Smooth muscle cell (in vitro differentiated cells): Measurements from ENCODE around the gene TSPAN11. TPM values are rescaled to one million over a fixed set of nuclear protein-coding genes. Genes with fewer than 3 reads are reported as not detected.

Experiments
- DNase-seq: peaks from one replicate; lab custom pipeline; 2025; ENCODE audit not compliant: unreplicated experiment; lab: John Stamatoyannopoulos, UW
- H2AFZ ChIP-seq: fragments of 200-600 bp; sonication (generic); 2 replicates; pipeline ENCODE4 v1.6.0; 2016; ENCODE audit warnings: antibody characterized with exemption, low read depth, mild to moderate bottlenecking
- H3F3A ChIP-seq: fragments of 200-600 bp; sonication (generic); 2 replicates; pipeline ENCODE4 v1.6.0; 2017; ENCODE audit warnings: antibody characterized with exemption, low read depth
- H3K27ac ChIP-seq: fragments of 200-600 bp; sonication (generic); 2 replicates; pipeline ENCODE4 v1.5.1; 2016; ENCODE audit warnings: low read depth, mild to moderate bottlenecking
- H3K27me3 ChIP-seq: fragments of 200-600 bp; sonication (generic); 2 replicates; pipeline ENCODE4 v1.6.1; 2016; ENCODE audit warnings: low read depth, mild to moderate bottlenecking
- H3K36me3 ChIP-seq: fragments of 200-600 bp; sonication (generic); 2 replicates; pipeline ENCODE4 v1.5.1; 2016; ENCODE audit warnings: low read depth
- H3K4me1 ChIP-seq: fragments of 200-600 bp; sonication (generic); 2 replicates; pipeline ENCODE4 v1.5.1; 2016; ENCODE audit warnings: low read depth
- H3K4me2 ChIP-seq: fragments of 200-600 bp; sonication (generic); 2 replicates; pipeline ENCODE4 v1.6.0; 2016; ENCODE audit warnings: mild to moderate bottlenecking
- H3K4me3 ChIP-seq: fragments of 200-600 bp; sonication (generic); 2 replicates; pipeline ENCODE4 v1.5.1; 2016; ENCODE audit warnings: mild to moderate bottlenecking
- H3K79me2 ChIP-seq: fragments of 200-600 bp; sonication (generic); 2 replicates; pipeline ENCODE4 v1.6.0; 2016; ENCODE audit warnings: low read depth, mild to moderate bottlenecking
- H3K9ac ChIP-seq: fragments of 200-600 bp; sonication (generic); 2 replicates; pipeline ENCODE4 v1.6.0; 2016; ENCODE audit warnings: low read depth
- H3K9me3 ChIP-seq: fragments of 200-600 bp; sonication (generic); replicated peaks from 2 replicates; pipeline ENCODE4 v1.5.1; 2016; ENCODE audit warnings: low read depth
- H4K20me1 ChIP-seq: fragments of 200-600 bp; sonication (generic); 2 replicates; pipeline ENCODE4 v1.6.0; 2016; ENCODE audit warnings: low read depth
- CTCF ChIP-seq: fragments of 200-600 bp; sonication (generic); IDR thresholded peaks from 2 replicates; pipeline ENCODE4 v1.5.1; 2017; ENCODE audit warnings: borderline replicate concordance, mild to moderate bottlenecking, antibody characterized with exemption; ENCODE audit not compliant: insufficient read depth, poor library complexity, severe bottlenecking
- WGBS: methylation state at CpG from one replicate; pipeline ENCODE4 v1.1.7; 2016; ENCODE audit warnings: low lambda C conversion rate; 5-methylcytosine and 5-hydroxymethylcytosine counted together
- polyA plus RNA-seq: library from polyadenylated mRNA; unstranded; fragments of >200 nt; fragmentation: Nextera tagmentation; extraction: Ambion mirVana; gene quantifications from 2 replicates; pipeline ENCODE4 v1.2.1, GENCODE V29; 2016
- total RNA-seq: library from RNA; depleted of rRNA; stranded (reverse); fragments of >200 nt; gene quantifications from 2 replicates; pipeline ENCODE4 v1.2.3, GENCODE V29; 2014

The TSPAN11 gene
- total and polyA plus RNA-seq, 2 experiments from 2014 or later: 2.8 to 3.0 TPM

- Histone ChIP-seq H2AFZ (no peak overlapping the region), H3F3A (no peaks in the 10 kb centered on the region), H3K27me3 (peaks cover 3% of the 10 kb centered on the region), H3K9me3 (no peaks in the 10 kb centered on the region), H3K4me3 (no peak overlapping the region), H3K9ac (no peak overlapping the region), H3K4me2 (no peak overlapping the region), H3K4me1 (no peaks in the 10 kb centered on the region), H3K36me3 (no peaks in the 10 kb centered on the region), H3K79me2 (no peaks in the 10 kb centered on the region), H4K20me1 (no peaks in the 10 kb centered on the region), H3K27ac (no peak overlapping the region)
- 93% methylated on average over 1 of the region's 1 CpG for WGBS
- DNase-seq: no peak
- no peak for TF ChIP-seq CTCF
Measured at GRCh38 chr12:31037028-31037427, 110.5 kb downstream of the TSPAN11 start.

- WGBS: 89% methylated on average over 2 of the region's 2 CpGs
- H3K4me1 ChIP-seq: no peaks in the 10 kb centered on the region
- H3K79me2 ChIP-seq: no peaks in the 10 kb centered on the region
- no peak overlapping the region for H3K4me3 ChIP-seq
- no peak for TF ChIP-seq CTCF
- no peak overlapping the region for H3K9ac ChIP-seq
- no peak overlapping the region for H3K4me2 ChIP-seq
- no peaks in the 10 kb centered on the region for H3K9me3 ChIP-seq
- DNase-seq: no peak
- H3K27ac ChIP-seq: no peak overlapping the region
- no peaks in the 10 kb centered on the region for H3F3A ChIP-seq
- no peak overlapping the region for H2AFZ ChIP-seq
- no peaks in the 10 kb centered on the region for H4K20me1 ChIP-seq
- no peaks in the 10 kb centered on the region for H3K36me3 ChIP-seq
- H3K27me3 ChIP-seq: peaks cover 3% of the 10 kb centered on the region
Measured at GRCh38 chr12:31037931-31038330, 111.4 kb downstream of the TSPAN11 start.

GRCh38 chr12:31041033-31041564 is 114.6 kb downstream of the TSPAN11 start:
- no peaks in the 10 kb centered on the region for H3K4me1 ChIP-seq
- no peak for TF ChIP-seq CTCF
- H3F3A ChIP-seq: no peaks in the 10 kb centered on the region
- no peaks in the 10 kb centered on the region for H3K36me3 ChIP-seq
- 93% methylated on average over 8 of the region's 8 CpGs for WGBS
- no peak overlapping the region for H3K9ac ChIP-seq
- H3K27ac ChIP-seq: no peak overlapping the region
- no peak overlapping the region for H3K4me3 ChIP-seq
- no peaks in the 10 kb centered on the region for H4K20me1 ChIP-seq
- no peaks in the 10 kb centered on the region for H3K79me2 ChIP-seq
- no peak for DNase-seq
- H2AFZ ChIP-seq: no peak overlapping the region
- peaks cover 3% of the 10 kb centered on the region for H3K27me3 ChIP-seq
- H3K4me2 ChIP-seq: no peak overlapping the region
- H3K9me3 ChIP-seq: no peaks in the 10 kb centered on the region

Other genes starting within 250 kb of the TSPAN11 start
- gene IPO8, start 230.9 kb upstream of the TSPAN11 start, total RNA-seq: 24.0 and 26.6 TPM in 2 replicates
- gene IPO8, start 230.9 kb upstream of the TSPAN11 start, polyA plus RNA-seq: 5.0 and 6.7 TPM in 2 replicates
- 19.1 and 31.0 TPM in 2 replicates for gene CAPRIN2, start 171.8 kb upstream of the TSPAN11 start, total RNA-seq
- 13.6 and 14.7 TPM in 2 replicates for gene CAPRIN2, start 171.8 kb upstream of the TSPAN11 start, polyA plus RNA-seq
- gene DDX11, start 147.1 kb downstream of the TSPAN11 start, total RNA-seq: 13.5 and 22.8 TPM in 2 replicates
- gene DDX11, start 147.1 kb downstream of the TSPAN11 start, polyA plus RNA-seq: 13.4 and 27.3 TPM in 2 replicates